Right atrium auricular region (tissue), 2 donors: ENCODE results near the gene TXNDC16. TPM values are rescaled to one million over a fixed set of nuclear protein-coding genes. Genes with fewer than 3 reads are reported as not detected.
A peak's percentile ranks its signal among the peaks of the same experiment; 100 is the strongest.

Experiments used
- DNase-seq: peaks from one replicate; pipeline ENCODE4 v3.0.0-alpha.2; 2019; ENCODE audit warnings: low spot score
- H3K27ac ChIP-seq, 2 donors: fragments of 200-600 bp; sonication (generic); 1 replicate in 1 of 2; 2 replicates in 1 of 2; pipeline ENCODE4 v1.5.1; 2016 to 2019
- H3K27me3 ChIP-seq, 2 donors: fragments of 200-600 bp; sonication (generic); one replicate each; pipeline versions ENCODE4 v1.5.1 to v1.6.0; 2017 to 2019
- H3K36me3 ChIP-seq: fragments of 200-600 bp; sonication (generic); one replicate; pipeline ENCODE4 v1.5.1; 2016
- H3K4me1 ChIP-seq, 2 donors: fragments of 200-600 bp; sonication (generic); one replicate each; pipeline versions ENCODE4 v1.5.1 to v1.6.0; 2017 to 2019
- H3K4me3 ChIP-seq, 2 donors: fragments of 200-600 bp; sonication (generic); 1 replicate in 1 of 2; 2 replicates in 1 of 2; pipeline ENCODE4 v1.5.1; 2017 to 2019; ENCODE audit warnings: mild to moderate bottlenecking in 1 of 2, moderate library complexity in 1 of 2
- H3K9me3 ChIP-seq, 2 donors: fragments of 200-600 bp; sonication (generic); one replicate each; pipeline ENCODE4 v1.5.1; 2019
- total RNA-seq, 2 donors: library from RNA; depleted of rRNA; stranded (reverse); fragments of >200 nt; gene quantifications; one replicate each; pipeline ENCODE4 v1.1.0, GENCODE V29; 2016
- TF ChIP-seq, protein P1 (sequence below), 2 donors: fragments of 200-600 bp; sonication (generic); IDR thresholded peaks; one replicate each; pipeline ENCODE4 v1.5.1; 2019; ENCODE audit warnings: antibody characterized with exemption in 2 of 2

TXNDC16 gene, protein sequence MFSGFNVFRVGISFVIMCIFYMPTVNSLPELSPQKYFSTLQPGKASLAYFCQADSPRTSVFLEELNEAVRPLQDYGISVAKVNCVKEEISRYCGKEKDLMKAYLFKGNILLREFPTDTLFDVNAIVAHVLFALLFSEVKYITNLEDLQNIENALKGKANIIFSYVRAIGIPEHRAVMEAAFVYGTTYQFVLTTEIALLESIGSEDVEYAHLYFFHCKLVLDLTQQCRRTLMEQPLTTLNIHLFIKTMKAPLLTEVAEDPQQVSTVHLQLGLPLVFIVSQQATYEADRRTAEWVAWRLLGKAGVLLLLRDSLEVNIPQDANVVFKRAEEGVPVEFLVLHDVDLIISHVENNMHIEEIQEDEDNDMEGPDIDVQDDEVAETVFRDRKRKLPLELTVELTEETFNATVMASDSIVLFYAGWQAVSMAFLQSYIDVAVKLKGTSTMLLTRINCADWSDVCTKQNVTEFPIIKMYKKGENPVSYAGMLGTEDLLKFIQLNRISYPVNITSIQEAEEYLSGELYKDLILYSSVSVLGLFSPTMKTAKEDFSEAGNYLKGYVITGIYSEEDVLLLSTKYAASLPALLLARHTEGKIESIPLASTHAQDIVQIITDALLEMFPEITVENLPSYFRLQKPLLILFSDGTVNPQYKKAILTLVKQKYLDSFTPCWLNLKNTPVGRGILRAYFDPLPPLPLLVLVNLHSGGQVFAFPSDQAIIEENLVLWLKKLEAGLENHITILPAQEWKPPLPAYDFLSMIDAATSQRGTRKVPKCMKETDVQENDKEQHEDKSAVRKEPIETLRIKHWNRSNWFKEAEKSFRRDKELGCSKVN
- 1 to 10 TPM; 6.7 to 7.0 TPM for total RNA-seq

- no peaks in the 10 kb centered on the region for H3K9me3 ChIP-seq
- DNase-seq = peak; percentile 100
- TF ChIP-seq, protein P1, sequence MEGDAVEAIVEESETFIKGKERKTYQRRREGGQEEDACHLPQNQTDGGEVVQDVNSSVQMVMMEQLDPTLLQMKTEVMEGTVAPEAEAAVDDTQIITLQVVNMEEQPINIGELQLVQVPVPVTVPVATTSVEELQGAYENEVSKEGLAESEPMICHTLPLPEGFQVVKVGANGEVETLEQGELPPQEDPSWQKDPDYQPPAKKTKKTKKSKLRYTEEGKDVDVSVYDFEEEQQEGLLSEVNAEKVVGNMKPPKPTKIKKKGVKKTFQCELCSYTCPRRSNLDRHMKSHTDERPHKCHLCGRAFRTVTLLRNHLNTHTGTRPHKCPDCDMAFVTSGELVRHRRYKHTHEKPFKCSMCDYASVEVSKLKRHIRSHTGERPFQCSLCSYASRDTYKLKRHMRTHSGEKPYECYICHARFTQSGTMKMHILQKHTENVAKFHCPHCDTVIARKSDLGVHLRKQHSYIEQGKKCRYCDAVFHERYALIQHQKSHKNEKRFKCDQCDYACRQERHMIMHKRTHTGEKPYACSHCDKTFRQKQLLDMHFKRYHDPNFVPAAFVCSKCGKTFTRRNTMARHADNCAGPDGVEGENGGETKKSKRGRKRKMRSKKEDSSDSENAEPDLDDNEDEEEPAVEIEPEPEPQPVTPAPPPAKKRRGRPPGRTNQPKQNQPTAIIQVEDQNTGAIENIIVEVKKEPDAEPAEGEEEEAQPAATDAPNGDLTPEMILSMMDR (IDR thresholded peaks at IDR 0.05) = no peak
- peaks cover 0 to 22% of the 10 kb centered on the region in 2 donors for H3K4me1 ChIP-seq
- H3K4me3 ChIP-seq = peak within 1 kb of the TSS; percentile 70 to 93
- H3K27ac ChIP-seq = peak within 1 kb of the TSS; percentile 90 to 97
- H3K27me3 ChIP-seq = no peaks in the 10 kb centered on the region
- no peaks in the 10 kb centered on the region for H3K36me3 ChIP-seq
Measured at GRCh38 chr14:52552063-52552988, at the start of gene TXNDC16, which contains the start of gene GPR137C. TSS of gene TXNDC16 (minus strand) at chr14:52552505. CDS start at chr14:52543557, 8,948 bp downstream. TSS of gene GPR137C (plus strand) at chr14:52552836. CDS start at chr14:52553148, 312 bp downstream.

DNA sequence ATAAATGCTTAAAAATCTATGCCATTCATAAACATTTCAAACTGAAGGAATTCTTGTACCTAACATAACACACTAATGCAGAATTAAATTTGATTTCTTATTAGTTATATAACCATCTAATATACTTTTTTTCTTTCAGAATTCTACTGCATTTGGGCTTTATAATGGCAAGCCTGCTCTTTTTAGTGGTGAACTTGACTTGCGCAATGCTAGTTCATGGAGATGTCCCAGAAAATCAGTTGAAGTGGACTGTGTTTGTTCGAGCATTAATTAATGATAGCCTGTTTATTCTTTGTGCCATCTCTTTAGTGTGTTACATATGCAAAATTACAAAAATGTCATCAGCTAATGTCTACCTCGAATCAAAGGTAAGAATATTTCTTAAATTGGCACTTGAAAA, 47.7 kb upstream of the TXNDC16 start:
- Histone ChIP-seq H3K36me3 (no peaks in the 10 kb centered on the region), H3K27me3 (no peaks in the 10 kb centered on the region), H3K4me1 (no peaks in the 10 kb centered on the region), H3K9me3 (peaks cover 0 to 10% of the 10 kb centered on the region in 2 donors), H3K4me3 (no peak overlapping the region), H3K27ac (no peak overlapping the region)
- DNase-seq = no peak
- TF ChIP-seq, protein P1 (IDR thresholded peaks at IDR 0.05) = no peak

- Histone ChIP-seq H3K4me3 (no peak overlapping the region), H3K36me3 (no peaks in the 10 kb centered on the region), H3K9me3 (peaks cover 0 to 7% of the 10 kb centered on the region in 2 donors), H3K27ac (no peak overlapping the region), H3K27me3 (no peaks in the 10 kb centered on the region), H3K4me1 (no peaks in the 10 kb centered on the region)
- DNase-seq = no peak
- TF ChIP-seq, protein P1 (IDR thresholded peaks at IDR 0.05) = no peak
Measured at GRCh38 chr14:52598568-52598967, 46.3 kb upstream of the TXNDC16 start.

- Histone ChIP-seq H3K4me1 (no peaks in the 10 kb centered on the region), H3K27me3 (no peaks in the 10 kb centered on the region), H3K4me3 (no peak overlapping the region), H3K36me3 (no peaks in the 10 kb centered on the region), H3K27ac (no peak overlapping the region), H3K9me3 (peaks cover 0 to 7% of the 10 kb centered on the region in 2 donors)
- DNase-seq = no peak
- TF ChIP-seq, protein P1 (IDR thresholded peaks at IDR 0.05) = no peak
Measured at GRCh38 chr14:52596861-52597260, 44.6 kb upstream of the TXNDC16 start.

GRCh38 chr14:52596320-52596719, 44.0 kb upstream of the TXNDC16 start:
- DNase-seq = no peak
- no peaks in the 10 kb centered on the region for H3K36me3 ChIP-seq
- no peak overlapping the region for H3K4me3 ChIP-seq
- no peaks in the 10 kb centered on the region for H3K27me3 ChIP-seq
- peaks cover 0 to 7% of the 10 kb centered on the region in 2 donors for H3K9me3 ChIP-seq
- TF ChIP-seq, protein P1 (IDR thresholded peaks at IDR 0.05) = no peak
- H3K4me1 ChIP-seq = no peaks in the 10 kb centered on the region
- H3K27ac ChIP-seq = no peak overlapping the region
